ENCODE data around the gene SAE1.

SAE1 gene

DNA sequence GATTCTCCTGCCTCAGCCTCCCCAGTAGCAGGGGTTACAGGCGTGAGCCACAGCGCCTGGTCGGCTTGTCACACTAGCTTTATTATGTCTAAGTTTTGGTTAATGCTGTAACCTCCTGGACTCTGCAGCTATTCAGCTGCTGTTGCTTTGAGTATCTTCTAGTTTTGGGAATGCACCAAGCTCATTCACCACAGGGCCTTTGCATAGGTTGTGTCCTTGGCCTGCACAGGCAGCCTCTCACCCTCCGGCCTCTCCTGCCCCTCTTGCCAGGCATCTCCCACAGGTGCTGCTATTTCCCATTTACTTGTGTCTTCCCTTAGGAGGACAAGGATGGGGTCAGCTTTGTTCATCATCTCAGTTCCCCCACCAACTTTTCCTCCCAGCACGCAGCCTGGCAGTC lies 123.3 kb downstream of the SAE1 start:
- in situ Hi-C loops (cut with HindIII; ENCODE audit: low pct_unique_long_range_greater_than_20kb, low sequenced_read_pairs) = no loop called here
- DNase-seq (ENCODE audit: low read depth in 1 of 2, low spot score in 1 of 2) = no peak
- no peak for TF ChIP-seq JUND (IDR thresholded peaks at IDR 0.05; ENCODE audit: low read depth)

DNA sequence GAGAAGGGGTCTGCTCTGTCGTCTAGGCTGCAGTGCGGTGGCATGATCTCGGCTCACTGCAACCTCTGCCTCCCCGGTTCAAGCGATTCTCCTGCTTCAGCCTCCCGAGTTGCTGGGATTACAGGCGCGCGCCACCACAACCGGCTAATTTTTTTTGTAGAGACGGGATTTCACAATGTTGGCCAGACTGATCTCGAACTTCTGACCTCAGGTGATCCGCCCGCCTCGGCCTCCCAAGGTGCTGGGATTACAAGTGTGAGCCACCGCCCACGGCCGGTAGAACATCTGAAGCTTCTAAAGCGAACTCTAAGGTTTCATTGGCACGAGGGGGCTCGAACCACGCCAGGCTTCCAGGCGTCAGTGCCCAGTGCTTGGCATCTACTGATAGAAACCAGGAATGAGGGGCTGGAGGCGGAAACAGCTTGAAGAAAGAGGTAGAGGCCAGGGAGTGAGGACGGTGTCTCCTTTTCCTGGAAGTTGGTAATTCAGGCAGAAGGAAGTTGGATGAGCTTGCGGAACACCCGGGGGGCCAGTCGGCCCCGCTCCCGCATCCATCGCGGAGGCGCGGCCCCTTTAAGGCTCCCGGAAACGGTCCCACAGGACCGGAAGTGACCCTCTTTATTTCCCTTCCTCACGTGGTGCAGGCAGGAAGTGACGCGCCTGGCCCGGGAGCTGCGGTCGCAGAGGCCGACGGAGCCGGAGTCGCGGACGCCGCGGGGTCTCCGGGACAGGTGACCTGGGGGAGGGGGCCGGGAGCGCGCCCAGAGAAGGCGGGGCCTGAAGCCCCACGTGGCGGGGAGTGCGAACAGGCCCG lies 125.5 kb downstream of the SAE1 start, which contains the start of gene CCDC9:
Gene CCDC9, plus strand, starts transcription at position 647 of the 814 bp plus-strand sequence. CDS start 1,876 bp downstream, outside the sequence.
- in situ Hi-C loops (cut with HindIII; ENCODE audit: low pct_unique_long_range_greater_than_20kb, low sequenced_read_pairs) = no loop called here
- no peak for TF ChIP-seq JUND (IDR thresholded peaks at IDR 0.05; ENCODE audit: low read depth)
- peak; percentile 80 to 97 for DNase-seq (ENCODE audit: low read depth in 1 of 2, low spot score in 1 of 2)

DNA sequence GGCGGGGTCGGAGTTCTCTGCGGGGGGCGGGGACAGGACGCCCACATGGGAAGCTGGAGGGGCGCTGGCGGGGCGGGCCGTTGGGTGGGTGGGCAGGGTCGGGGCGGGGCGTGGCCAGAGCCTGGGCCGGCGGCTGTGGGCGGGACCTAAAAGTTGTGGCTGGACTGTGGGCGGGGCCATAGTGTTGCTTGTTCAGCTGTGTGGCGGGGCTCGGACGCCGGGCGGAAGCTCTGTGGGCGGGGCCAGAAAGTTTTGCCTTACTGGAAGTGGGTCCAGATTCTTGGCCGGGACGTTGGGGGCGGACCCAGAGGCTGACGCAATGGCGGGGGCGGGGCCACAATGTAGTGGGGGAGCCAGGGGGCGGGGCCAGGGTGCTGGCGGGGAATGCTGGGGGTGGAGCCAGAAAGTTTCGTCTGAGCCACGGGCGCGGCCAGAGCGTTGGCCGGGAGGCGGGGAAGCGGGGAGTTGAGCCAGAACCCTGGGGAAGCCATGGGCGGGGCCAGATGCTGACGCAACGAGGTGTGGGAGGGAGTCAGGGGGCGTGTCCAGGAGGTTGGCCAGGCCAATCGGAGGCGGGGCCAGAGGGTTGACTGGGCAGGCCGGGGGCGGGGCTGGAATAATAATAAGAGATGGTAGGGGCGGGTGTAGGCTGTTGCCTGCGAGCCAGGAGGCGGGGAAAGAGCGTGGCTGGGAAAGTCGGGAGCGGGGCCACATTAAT lies 126.2 kb downstream of the SAE1 start:
- in situ Hi-C loops (cut with HindIII; ENCODE audit: low pct_unique_long_range_greater_than_20kb, low sequenced_read_pairs) = no loop called here
- DNase-seq (ENCODE audit: low read depth in 1 of 2, low spot score in 1 of 2) = peak; percentile 93 to 96

DNA sequence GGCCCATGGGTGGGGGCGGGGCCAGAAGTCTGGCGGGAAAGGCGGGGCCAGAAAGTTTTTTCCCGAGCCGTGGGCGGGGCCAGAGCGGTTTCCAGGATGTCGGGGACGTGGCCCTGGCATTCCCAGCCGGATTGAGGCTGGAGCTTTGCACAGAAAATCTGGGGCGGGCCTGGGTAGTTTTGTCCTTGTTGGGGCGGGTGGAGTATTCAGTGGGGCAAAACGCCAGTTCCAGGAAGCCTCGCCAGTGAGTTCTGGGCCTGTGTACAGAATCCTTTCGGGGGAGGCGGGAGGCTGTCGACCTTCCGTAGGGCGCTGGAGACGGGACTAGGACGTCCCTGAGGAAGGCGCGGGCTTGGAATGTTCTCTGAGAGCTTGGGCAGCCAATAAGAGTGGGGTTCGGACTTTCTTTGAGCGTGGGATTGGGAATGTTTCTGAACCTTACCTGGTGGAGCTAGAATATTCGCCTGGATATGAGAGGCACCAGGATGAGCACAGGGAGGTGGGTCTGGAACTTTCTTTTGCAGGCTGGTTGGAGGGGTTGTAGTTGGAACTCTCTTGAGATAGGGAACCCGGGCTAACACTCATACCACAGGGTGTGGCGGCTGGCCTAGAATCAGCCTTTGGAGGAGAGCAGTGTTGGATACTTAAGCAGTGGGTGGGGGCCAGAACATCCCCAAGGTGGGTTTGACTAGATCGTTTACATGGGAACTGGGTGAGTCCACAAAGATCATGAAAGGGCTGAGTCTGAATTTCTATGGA lies 127.0 kb downstream of the SAE1 start:
- no peak for DNase-seq (ENCODE audit: low read depth in 1 of 2, low spot score in 1 of 2)

More for the DNA sequence above, 126.2 kb downstream of the SAE1 start:
- no peak for TF ChIP-seq JUND (IDR thresholded peaks at IDR 0.05; ENCODE audit: low read depth)

DNA sequence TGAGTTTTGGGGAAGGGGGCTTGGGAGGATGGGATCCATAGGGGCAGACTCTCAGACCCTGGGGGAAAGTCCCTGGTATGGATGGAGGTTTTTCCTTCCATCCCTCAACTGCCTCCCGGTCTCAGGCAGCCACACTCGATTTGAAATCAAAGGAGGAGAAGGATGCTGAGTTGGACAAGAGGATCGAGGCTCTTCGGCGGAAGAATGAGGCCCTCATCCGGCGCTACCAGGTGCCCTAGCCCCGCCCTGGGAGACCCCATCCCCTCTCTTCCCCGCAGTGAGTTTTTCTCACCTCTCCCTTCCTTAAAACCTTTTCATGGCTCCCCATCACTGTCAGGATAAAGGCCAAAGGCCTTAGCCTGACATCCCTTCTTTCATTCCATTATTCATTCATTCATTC lies 127.8 kb downstream of the SAE1 start:
- in situ Hi-C loops (cut with HindIII; ENCODE audit: low pct_unique_long_range_greater_than_20kb, low sequenced_read_pairs) = no loop called here
- DNase-seq (ENCODE audit: low read depth in 1 of 2, low spot score in 1 of 2) = no peak
- TF ChIP-seq JUND (IDR thresholded peaks at IDR 0.05; ENCODE audit: low read depth) = no peak

More for the DNA sequence above, 127.0 kb downstream of the SAE1 start:
- in situ Hi-C loops (cut with HindIII; ENCODE audit: low pct_unique_long_range_greater_than_20kb, low sequenced_read_pairs) = no loop called here
- TF ChIP-seq JUND (IDR thresholded peaks at IDR 0.05; ENCODE audit: low read depth) = no peak

DNA sequence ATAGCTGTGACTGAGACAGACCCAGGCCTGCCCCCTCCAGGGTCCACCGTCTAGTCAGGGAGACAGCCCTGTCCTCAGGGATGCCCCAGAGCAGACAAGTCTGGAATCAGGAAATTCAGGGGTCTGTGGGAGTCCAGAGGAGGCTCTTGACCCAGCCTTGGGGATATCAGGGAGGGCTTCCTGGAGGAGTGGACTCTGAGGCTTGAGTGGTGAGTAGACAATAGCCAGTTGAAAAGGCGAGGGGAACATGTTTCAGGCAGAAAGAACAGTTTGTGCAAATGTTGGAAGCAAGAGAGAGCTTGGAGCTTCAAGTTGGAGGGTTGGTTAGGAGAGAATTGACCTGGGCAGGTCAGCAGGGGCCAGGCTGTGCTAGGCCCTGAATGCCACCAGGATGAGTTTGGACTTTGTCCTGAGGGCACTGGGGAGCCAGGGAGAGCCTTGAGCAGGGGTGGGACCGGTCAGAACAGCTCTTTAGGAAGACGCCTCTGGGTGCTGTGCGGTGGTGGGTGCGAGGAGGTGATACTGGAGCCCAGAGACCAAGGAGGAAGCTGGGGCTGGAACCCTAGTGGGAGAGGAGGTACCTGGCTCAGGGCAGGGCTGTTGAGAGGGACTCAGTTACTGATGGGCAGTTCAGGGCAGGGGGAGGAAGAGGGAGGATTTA lies 128.4 kb downstream of the SAE1 start:
- in situ Hi-C loops (cut with HindIII; ENCODE audit: low pct_unique_long_range_greater_than_20kb, low sequenced_read_pairs) = no loop called here
- no peak for TF ChIP-seq JUND (IDR thresholded peaks at IDR 0.05; ENCODE audit: low read depth)
- DNase-seq (ENCODE audit: low read depth in 1 of 2, low spot score in 1 of 2) = no peak
